ENCODE results near the gene MESP2.
"Not testable (repeated sequence)": the region's sequence is repeated elsewhere in the genome, so short reads cannot be mapped to it uniquely, and the experiment has no call there.

Gene MESP2

DNA sequence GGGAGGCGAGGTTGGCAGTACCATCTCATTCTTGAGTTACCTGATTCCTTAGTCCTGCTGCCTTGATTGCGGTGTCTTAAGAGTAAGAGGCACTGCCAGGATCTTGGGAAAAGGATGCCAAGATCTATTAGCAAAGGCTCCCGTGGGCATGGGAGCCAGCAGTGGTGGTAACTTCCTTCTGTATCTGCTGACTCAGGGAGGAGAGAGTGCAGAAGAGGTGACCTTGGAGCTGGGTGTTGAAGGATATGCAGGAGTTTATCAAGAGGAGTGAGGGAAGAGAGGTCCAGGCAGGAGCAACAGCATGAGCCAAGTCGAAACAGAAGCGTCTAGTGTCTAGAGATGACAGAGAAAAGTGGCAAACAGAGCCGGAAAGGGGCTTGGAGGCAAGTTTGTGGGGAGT lies 4.5 kb downstream of the MESP2 start:
- no peak overlapping the region for H3K4me3 ChIP-seq (ENCODE audit: low read length)
- TF ChIP-seq, protein P1, sequence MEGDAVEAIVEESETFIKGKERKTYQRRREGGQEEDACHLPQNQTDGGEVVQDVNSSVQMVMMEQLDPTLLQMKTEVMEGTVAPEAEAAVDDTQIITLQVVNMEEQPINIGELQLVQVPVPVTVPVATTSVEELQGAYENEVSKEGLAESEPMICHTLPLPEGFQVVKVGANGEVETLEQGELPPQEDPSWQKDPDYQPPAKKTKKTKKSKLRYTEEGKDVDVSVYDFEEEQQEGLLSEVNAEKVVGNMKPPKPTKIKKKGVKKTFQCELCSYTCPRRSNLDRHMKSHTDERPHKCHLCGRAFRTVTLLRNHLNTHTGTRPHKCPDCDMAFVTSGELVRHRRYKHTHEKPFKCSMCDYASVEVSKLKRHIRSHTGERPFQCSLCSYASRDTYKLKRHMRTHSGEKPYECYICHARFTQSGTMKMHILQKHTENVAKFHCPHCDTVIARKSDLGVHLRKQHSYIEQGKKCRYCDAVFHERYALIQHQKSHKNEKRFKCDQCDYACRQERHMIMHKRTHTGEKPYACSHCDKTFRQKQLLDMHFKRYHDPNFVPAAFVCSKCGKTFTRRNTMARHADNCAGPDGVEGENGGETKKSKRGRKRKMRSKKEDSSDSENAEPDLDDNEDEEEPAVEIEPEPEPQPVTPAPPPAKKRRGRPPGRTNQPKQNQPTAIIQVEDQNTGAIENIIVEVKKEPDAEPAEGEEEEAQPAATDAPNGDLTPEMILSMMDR (conservative IDR thresholded peaks at IDR 0.05; ENCODE audit: low read length) = no peak

DNA sequence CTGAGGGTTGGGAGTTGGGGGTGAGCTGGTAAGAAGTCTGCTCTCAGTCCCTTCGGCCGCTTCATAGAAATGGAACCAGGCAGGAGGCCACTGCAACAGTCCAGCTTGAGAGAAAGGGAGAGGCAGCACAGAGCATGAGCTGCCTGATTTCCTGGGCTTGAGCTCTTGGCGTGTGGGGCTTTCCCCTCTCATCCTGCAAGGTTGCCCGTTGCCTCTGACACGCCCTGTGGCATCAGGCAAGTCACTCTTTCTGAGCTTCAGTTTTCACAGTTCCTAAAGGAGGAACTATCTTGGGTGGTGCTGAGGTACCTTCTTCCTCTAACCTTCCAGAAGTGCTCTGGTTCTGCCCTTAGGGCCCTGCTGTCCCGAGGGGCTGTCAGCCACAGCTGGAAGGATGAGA lies 4.9 kb downstream of the MESP2 start:
- DNase-seq (ENCODE audit: low read depth) = no peak
- H3K4me3 ChIP-seq (ENCODE audit: low read length) = no peak overlapping the region
- TF ChIP-seq, protein P1 (conservative IDR thresholded peaks at IDR 0.05; ENCODE audit: low read length) = no peak

More for the DNA sequence above, 4.5 kb downstream of the MESP2 start:
- no peak for DNase-seq (ENCODE audit: low read depth)

DNA sequence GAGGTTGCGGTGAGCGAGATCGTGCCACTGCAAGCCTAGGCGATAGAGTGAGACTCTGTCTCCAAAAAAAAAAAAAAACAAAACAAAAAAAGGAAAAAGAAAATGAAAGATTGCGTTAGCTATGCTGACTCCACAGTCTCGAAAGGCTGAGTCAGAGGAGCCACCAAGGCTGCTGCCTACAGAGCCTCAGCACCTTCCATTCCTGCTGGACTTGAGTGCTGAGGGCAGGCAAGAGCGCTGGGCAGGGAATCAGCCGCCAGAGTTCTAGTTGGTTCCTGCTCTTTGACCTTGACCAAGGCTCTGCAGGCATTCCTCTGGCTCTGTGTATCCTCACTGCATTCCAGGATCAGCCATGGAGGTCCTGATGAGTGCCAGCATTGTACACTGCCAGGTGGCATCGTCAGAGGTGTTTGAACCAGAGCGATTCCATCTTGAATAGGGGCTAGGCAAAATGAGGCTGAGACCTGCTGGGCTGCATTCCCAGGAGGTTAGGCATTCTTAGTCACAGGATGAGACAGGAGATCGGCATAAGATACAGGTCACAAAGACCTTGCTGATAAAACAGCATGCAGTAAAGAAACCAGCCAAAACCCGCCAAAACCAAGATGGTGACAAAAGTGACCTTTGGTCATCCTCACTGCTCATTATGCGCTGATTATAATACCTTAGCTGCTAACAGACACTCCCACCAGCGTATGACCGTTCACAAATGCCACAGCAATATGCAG lies 5.9 kb downstream of the MESP2 start:
- TF ChIP-seq, protein P1 (conservative IDR thresholded peaks at IDR 0.05; ENCODE audit: low read length) = no peak
- peak; percentile 66 for DNase-seq (ENCODE audit: low read depth)
- H3K4me3 ChIP-seq (ENCODE audit: low read length) = no peak overlapping the region

DNA sequence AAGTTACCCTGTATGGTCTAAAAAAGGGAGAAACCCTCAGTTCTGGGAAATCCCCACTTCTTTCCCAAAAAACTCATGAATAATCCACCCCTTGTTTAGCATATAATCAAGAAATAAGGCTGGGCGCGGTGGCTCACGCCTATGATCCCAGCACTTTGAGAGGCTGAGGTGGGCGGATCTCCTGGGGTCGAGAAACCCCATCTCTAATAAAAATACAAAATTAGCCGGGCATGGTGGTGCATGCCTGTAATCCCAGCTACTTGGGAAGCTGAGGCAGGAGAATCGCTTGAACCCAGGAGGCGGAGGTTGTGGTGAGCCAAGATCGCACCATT lies 6.5 kb downstream of the MESP2 start:
- not testable (repeated sequence) for H3K4me3 ChIP-seq (ENCODE audit: low read length); DNase-seq (ENCODE audit: low read depth)

DNA sequence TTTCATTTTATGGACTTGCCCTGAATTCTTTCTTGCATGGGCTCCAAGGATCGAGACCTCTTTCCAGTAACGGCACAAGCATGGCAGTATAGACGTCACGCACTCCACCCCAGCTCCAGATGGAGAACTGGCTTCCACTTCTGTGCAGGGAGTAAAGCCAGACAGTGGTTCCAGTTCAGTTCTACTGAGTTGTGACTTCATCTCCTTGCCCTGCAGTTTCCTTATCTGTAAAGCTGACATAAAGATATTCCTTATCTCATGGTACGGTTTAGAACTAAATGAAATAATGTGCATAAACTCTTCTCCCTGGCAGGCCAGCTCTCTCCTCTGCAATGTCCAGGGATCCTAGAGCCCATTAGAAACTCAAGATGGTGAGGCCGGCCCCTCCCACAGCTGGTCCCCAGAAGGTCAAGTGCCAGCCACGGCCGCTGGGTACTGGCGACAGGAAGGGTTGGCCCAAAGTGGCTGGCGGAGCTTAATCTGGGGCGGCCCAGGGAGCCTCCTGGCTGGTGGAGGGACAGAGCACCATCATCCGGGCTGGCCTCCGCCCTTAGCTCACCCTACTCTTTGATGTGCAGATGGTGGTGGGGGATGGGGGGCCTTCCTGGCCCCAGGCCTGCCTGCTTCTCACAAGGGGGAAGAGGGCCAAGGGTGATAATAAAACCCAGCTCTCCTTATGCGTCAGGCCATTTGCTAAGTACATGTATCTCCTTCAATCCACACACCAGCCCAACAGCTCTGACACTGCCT lies 7.2 kb downstream of the MESP2 start:
- TF ChIP-seq, protein P1 (conservative IDR thresholded peaks at IDR 0.05; ENCODE audit: low read length) = no peak
- peak; percentile 84 for DNase-seq (ENCODE audit: low read depth)
- H3K4me3 ChIP-seq (ENCODE audit: low read length) = no peak overlapping the region

DNA sequence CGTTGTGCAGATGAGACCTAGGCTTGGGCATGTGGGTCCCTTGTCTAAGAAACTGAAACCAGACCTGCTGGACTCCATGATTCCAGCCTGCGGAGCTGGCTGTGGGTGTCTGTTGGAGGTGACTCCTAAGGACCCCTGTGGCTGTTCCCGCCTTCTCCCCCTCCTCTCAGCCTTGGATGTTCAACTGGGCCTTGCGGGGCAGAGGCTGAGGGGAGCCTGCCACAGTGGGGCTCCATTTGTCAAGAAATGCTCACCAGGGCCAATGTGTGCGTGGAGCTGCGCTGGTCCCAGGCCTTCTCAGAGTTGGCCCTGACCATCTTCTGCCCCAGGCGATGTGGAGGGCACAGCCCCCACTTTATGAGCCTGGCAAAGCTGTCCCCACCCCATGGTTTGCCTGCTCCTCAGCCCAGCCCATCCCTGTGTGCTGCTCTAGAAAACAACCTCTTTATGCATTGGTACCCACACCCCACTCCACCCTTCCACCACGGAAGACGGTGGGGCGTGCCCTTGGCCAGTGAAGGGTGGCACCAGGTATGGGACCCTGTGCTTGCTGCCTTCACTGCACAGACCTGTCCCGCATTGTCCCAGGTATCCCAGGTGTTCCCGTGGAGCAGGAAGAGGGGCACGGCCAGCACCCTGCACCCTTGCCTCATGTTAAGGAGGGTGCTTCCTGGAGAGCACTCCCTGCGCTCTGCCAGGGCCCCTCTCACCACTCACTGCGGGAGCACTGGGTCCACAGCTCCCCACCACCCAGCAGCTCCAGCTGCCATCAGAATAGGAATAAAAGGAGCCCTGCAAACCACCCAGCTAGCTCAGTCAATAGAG lies 7.9 kb downstream of the MESP2 start:
- H3K4me3 ChIP-seq (ENCODE audit: low read length) = no peak overlapping the region
- DNase-seq (ENCODE audit: low read depth) = no peak
- TF ChIP-seq, protein P1 (conservative IDR thresholded peaks at IDR 0.05; ENCODE audit: low read length) = no peak

DNA sequence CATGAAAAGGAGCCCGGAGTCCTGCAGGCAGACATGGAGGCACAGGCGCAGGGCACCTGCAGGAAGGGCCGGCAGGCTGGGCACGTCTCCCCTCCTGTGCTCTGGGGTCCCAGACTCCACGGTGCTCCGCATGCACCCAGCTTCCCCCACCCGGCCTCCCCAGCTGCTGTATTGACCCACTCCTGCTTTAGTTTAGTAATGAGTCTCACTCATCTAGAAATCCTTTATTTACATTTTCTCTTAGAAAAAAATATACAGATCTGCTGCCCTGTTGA lies 8.5 kb downstream of the MESP2 start:
- TF ChIP-seq, protein P1 (conservative IDR thresholded peaks at IDR 0.05; ENCODE audit: low read length) = no peak
- DNase-seq (ENCODE audit: low read depth) = no peak
- no peak overlapping the region for H3K4me3 ChIP-seq (ENCODE audit: low read length)

All from AG10803 (cell line).